ENCODE results near the gene BCL2L2.

BCL2L2 gene

DNA sequence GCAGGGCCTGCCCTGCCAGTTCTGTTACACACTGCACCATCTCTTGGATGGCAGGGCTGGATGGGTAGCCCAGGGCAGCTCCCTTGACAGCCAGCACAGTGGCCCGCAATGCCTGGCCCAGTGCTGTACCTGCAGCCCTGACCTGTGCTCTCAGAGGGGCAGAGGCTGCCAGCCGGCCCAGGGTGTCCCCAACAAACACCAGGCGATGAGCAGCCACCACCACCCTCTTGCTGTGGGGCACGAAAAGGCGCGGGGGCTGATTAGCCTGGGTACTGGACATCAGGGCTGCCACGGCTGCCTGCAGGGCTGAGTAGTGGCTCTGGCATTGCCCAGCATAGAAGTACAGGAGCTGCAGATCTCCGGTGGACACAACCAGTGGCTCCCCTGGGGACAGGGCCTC, 50.6 kb downstream of the BCL2L2 start:
- no peak for DNase-seq

DNA sequence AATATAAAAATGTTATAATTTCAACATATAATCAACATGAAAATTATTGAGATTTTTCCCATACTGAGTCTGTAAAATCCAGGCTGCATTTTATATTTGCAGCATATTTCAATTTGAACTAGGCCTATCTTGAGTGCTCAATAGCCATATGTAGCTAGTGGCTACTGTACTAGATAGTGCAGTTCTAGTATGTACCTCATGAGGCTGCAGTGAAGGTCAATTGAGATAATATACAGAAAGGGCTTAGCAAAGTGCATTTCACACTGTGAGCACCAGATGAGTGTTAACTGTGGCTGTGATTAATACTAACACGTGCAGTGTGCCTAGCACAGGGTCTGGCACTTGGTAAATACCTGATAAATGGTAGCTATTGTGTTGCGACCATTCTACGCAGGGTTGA, 51.4 kb downstream of the BCL2L2 start:
- DNase-seq = no peak

DNA sequence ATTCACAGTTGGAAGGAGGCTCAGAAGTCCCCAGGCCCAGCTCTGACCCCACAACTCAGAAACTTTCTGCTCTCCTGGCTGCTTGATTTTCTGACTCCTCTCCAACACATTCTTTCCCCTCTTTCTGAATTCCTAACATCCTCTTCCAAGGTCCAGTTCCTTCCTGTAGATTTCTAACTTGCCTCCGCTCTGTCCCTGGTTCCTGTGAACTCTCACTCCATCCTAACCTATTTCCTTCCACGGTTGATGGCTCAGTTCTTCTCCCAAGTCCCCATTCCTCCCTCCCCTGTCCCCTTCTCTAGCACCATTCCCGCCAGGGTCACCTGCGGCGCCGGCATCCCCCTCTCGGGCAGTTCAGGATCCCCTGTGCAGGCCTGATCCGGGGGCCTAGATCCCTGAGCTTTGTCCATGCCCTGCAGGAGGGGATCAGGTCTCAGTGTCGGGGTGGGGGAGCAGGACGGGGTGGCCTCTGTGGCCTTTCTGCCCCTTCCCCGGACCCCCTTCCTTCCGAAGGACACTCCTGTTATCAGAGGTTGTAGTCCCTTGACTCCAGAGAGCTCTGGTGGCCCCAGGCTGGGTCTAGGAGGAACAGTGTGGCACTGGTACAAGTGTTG, 52.0 kb downstream of the BCL2L2 start:
- no peak for DNase-seq

DNA sequence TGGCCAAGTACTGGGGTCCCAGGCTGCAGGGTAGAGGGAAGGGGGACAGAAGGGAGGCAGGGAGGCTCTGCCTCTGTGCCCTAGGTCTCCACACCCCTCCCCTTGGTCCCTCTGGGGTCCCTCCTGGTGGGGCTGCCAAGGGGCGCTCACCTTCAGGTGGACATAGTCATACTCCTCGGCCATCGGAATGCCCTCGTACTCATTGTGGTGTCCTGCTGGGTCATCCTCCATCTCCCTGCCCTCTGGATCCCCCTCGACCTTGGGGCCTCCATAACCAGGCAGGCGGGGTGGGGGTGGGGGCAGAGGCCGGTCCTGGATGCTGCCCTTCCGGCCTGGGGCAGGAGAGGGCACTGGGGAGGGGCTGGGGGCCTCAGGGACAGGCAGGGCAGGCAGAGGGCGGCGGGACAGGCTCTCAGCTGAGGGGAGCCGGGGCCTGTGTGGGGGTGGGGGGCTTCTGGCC, 52.6 kb downstream of the BCL2L2 start:
- no peak for DNase-seq

GRCh38 chr14:23359722-23360447, 53.3 kb downstream of the BCL2L2 start:
- DNase-seq = no peak

DNA sequence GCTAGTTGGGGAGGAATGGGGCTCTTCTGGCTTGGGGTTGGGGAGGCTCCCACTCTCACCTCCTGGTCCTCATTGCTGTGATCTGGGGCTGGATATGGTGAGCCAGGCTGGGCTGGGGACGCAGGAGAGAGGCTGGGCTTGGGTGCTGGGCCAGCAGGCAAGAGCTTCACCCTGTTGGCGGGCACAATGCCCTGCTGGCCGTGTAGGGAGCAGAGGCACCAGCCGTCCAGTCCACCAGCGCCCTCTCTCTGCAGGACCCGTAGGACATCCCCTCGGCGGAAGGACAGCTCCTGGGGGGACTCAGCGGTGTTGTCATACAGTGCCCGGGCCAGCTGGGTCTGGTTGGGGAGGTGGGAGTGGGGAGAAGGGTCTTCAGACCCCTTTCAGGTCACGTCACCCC, 53.9 kb downstream of the BCL2L2 start:
- DNase-seq = no peak

DNA sequence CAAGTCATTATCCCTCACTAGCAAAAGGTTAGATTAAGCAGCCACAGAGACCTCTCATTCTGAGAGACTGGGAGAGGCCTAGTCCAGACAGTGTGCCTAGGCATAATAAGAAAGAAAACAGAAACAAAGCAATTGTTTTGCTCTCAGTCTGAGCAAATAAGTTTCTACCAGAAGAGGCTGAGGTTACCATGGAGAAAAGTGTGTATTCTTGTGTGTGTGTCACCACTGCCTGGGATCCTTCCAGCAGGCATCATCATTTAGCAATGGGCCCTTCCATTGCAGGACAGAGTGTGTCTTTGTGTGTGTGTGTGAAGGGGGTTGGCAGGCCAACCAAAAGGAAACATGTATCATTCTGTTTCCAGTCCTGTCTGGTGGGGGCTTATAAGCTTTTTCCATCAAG, 54.7 kb downstream of the BCL2L2 start:
- DNase-seq = no peak
